Stimulated activated CD8-positive, alpha-beta memory T cell treated with anti-CD3 and anti-CD28 coated beads, Interleukin-2, amount 100 ng/mL, for 48 hours (primary cell): ENCODE data around the gene CRYBG2.
"Not testable (repeated sequence)": the region's sequence is repeated elsewhere in the genome, so short reads cannot be mapped to it uniquely, and the experiment has no call there.

ENCODE experiments used
- DNase-seq, 2 donors: peaks; one replicate each; pipeline ENCODE4 v3.0.0-alpha.2; 2020; ENCODE audit warnings: low read depth in 2 of 2

Gene CRYBG2

GRCh38 chr1:26293911-26294463 lies 59.9 kb downstream of the CRYBG2 start:
- DNase-seq = no peak

GRCh38 chr1:26292735-26293134 lies 61.2 kb downstream of the CRYBG2 start:
- DNase-seq = not testable (repeated sequence)

GRCh38 chr1:26291939-26292338 lies 62.0 kb downstream of the CRYBG2 start:
- no peak for DNase-seq

GRCh38 chr1:26291433-26291832 lies 62.5 kb downstream of the CRYBG2 start:
- DNase-seq = no peak

- no peak for DNase-seq
These were observed 63.1 kb downstream of the CRYBG2 start for GRCh38 chr1:26290882-26291261.

- no peak for DNase-seq
These were observed 63.6 kb downstream of the CRYBG2 start for GRCh38 chr1:26290122-26290881.

- DNase-seq = no peak
These were observed 64.5 kb downstream of the CRYBG2 start for GRCh38 chr1:26289158-26290059.

GRCh38 chr1:26288311-26288941 lies 65.5 kb downstream of the CRYBG2 start:
- DNase-seq = no peak

DNA sequence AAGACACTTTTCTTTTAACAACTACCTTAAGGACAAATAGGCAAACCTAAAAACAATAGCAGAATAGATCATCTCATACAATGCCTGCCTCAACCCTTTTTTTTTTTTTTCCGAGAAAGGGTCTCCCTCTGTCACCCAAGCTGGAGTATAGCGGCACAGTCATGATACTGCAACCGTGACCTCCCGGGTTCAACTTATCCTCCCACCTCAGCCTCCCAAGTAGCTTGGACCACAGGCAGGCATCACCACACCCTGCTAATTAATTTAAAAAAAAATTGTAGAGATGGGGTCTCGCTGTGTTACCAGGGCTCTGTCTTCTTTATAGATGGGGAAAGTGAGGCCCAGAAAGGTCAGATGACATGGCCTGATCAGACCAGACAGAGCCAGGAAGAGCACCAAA lies 66.1 kb downstream of the CRYBG2 start:
- no peak for DNase-seq

DNA sequence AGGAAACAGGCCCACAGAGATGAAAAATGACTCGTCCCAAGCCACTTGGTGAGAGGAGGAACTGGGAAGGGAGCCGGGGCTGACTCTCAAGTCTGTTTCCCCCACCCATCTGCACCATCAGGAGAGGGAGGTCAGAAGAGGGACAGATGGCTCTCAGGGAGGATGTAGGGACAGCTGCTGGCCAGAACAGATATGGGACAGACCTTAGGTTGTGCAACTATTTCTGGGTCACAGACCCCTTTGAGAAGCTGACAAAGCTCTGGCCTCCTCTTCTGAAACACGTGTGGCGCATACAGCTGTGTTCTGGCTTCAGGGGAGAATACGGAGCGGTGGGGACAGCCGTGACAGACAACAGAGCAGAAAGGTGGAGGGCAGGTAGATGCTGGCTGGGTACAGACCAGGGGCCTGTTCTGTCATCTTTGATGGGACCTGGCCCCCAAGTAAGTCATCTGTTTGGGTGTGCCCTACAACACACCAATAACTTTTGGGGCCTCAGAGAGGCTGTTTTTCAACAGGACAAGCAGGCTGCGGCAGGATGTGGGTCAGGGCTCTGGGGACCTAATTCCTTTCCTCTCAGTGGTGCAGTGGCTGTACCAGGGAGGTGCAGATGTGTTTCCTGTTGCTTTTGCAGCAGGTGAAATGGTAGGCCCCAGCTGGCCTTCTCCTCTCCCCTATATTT lies 66.8 kb downstream of the CRYBG2 start:
- peak in 1 of 2 donors; percentile 54 for DNase-seq

DNA sequence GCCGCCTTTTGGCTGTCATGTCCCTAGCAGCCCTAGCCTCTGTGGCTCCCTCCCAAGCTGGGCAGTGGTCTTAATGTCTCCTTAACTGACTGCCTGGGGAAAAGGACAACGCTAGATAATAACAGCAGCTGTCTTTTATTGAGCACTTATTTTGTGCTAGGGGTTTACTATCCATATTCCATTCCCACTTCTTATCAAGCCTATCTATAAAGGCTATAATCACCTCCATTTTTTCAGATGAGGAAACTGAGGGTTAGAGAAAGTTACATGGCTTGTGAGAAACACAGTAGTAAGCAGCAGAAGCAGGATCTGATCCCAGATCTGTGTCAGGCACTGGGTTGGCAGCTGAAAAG lies 67.9 kb downstream of the CRYBG2 start:
- no peak for DNase-seq

GRCh38 chr1:26285366-26286063 lies 68.4 kb downstream of the CRYBG2 start:
- DNase-seq = no peak

DNA sequence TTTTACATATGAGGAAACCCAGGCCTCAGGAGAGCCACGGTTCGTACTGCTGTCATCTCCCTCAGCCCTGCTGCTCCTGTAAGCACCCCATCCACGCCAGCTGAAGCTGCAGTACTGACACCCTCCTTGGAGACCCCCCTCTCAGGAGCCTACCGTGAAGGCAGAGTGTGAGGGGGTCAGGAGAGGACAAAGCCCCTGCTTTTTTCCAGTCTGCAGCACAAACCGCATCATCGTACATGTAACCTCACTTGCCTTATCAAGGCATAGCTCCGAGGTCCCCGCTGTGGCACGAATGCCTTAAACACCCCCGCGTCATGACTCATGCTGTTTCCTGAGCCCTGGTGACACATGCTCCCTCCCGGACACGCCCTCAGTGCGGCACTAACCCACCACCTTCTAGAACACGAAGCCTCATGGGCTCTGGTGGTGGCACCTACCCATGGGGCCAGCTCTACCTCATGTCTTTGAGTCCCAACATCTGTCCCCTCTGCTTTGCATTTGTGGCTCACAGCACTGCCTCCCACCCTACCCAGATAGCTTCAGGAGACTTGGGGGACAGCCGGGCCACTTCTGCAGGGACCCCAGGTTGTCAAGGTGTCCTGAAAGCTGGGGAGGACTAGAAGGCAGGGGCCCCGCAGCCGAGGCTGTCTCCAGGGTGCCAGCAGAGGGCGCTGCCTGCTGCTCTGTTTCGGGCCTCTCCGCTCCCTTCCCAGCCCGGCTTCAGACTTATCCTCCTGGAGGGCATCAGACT lies 69.2 kb downstream of the CRYBG2 start:
- DNase-seq = peak; percentile 87 to 94

GRCh38 chr1:26283871-26284596 lies 69.9 kb downstream of the CRYBG2 start:
- DNase-seq = no peak

- DNase-seq = no peak
These were observed 70.6 kb downstream of the CRYBG2 start for GRCh38 chr1:26283279-26283853.

- DNase-seq = no peak
These were observed 71.5 kb downstream of the CRYBG2 start for GRCh38 chr1:26282401-26282918.

- no peak for DNase-seq
These were observed 72.0 kb downstream of the CRYBG2 start for GRCh38 chr1:26281971-26282370.

DNA sequence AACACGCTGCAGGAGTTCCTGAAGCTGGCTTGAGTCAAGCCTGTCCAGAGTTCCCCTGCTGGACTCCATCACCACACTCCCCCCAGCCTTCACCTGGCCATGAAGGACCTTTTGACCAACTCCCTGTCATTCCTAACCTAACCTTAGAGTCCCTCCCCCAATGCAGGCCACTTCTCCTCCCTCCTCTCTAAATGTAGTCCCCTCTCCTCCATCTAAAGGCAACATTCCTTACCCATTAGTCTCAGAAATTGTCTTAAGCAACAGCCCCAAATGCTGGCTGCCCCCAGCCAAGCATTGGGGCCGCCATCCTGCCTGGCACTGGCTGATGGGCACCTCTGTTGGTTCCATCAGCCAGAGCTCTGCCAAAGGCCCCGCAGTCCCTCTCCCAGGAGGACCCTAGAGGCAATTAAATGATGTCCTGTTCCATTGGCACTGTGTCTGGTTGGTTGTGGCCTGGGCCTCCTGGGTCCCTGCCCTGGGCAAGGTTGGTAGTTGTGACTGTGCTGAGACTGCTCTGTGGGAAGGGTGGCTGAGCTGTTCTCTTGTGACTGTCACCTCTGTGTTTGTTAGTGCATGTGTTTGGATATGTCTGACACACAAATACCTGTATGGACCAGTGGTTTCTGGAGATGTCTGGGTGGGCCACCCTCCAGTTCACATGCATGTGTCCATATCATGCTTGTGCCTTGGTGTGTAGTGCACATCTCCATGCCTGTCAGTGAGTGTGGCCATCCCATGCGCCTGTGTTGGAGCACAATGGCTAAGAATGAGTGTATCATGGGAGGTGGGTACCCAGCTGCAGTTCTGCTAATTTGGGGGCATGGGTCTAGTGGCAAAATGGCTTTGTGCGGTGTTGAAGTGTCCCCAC lies 72.6 kb downstream of the CRYBG2 start:
- no peak for DNase-seq
